ENCODE measurements around the gene RPUSD3. TPM values are rescaled to one million over a fixed set of nuclear protein-coding genes. Genes with fewer than 3 reads are reported as not detected.
"Not testable (repeated sequence)": the region's sequence is repeated elsewhere in the genome, so short reads cannot be mapped to it uniquely, and the experiment has no call there.

RPUSD3 gene
- total RNA-seq, 1 donor from 2014 or later: 43.5 TPM

DNA sequence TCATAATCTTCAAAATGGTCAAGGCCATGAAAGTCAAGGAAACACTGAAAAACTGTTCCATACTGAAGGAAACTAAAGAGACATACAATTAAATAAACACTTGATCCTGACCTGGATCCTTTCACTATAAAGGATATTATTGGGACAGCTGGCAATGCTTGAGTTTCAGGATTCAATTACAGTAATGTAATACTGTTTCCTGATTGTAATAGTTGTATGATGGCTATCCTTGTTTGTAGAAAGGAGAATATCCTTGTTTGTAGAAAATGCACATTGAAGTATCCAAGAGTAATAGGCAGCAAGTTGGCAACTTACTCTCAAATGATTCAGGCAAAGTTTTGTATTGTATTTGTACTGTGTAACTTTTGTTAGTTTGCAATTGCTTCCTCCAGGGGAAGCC, 31.6 kb upstream of the RPUSD3 start:
- H3K36me3 Mint-ChIP-seq (ENCODE audit: low read depth, unreplicated experiment): no peaks in the 10 kb centered on the region
- peaks cover 2% of the 10 kb centered on the region for H3K27me3 Mint-ChIP-seq (ENCODE audit: unreplicated experiment)
- DNase-seq (ENCODE audit: low spot score): no peak
- no peak overlapping the region for H3K27ac Mint-ChIP-seq (ENCODE audit: unreplicated experiment)
- no peaks in the 10 kb centered on the region for H3K4me1 Mint-ChIP-seq (ENCODE audit: unreplicated experiment)
- no peak overlapping the region for H3K4me3 Mint-ChIP-seq (ENCODE audit: unreplicated experiment)
- no peaks in the 10 kb centered on the region for H3K9me3 Mint-ChIP-seq (ENCODE audit: unreplicated experiment)
- TF ChIP-seq CTCF (IDR thresholded peaks at IDR 0.05; ENCODE audit: unreplicated experiment): no peak

DNA sequence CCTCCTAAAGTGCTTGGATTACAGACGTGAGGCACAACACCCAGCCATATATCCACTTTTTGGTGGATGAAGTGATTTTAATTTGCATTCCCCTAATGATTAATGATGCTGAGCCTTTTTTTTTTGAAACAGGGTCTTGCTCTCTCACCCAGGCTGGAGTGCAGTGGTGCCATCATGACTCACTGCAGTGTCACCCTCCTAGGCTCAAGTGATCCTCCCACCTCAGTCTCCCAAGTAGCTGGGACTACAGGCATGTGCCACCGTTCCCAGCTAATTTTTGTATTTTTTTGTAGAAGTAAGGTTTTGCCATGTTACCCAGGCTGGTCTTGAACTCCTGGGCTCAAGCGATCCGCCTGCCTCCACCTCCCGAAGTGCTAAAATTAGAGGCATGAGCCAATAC, 28.3 kb upstream of the RPUSD3 start:
- not testable (repeated sequence) for DNase-seq (ENCODE audit: low spot score); H3K27ac Mint-ChIP-seq (ENCODE audit: unreplicated experiment); H3K4me3 Mint-ChIP-seq (ENCODE audit: unreplicated experiment); H3K9me3 Mint-ChIP-seq (ENCODE audit: unreplicated experiment); H3K36me3 Mint-ChIP-seq (ENCODE audit: low read depth, unreplicated experiment); H3K27me3 Mint-ChIP-seq (ENCODE audit: unreplicated experiment); H3K4me1 Mint-ChIP-seq (ENCODE audit: unreplicated experiment)

DNA sequence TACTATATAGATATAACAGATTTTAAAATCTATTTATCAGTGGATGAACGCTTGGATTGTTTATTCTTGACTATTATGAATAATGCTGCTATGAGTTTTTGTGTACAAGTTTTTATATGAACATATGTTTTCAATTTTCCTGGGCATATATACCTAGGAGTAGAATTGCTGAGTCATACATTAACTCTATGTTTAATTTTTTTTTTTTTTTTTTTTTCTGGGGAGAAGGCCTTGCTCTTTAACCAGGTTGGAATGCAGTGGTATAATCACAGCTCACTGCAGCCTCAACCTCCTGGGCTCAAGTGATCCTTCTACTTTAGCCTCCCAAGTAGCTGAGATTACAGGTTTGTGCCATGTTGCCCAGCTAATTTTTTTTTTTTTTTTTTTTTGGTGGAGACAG, 27.2 kb upstream of the RPUSD3 start:
- H3K36me3 Mint-ChIP-seq (ENCODE audit: low read depth, unreplicated experiment): no peaks in the 10 kb centered on the region
- no peaks in the 10 kb centered on the region for H3K9me3 Mint-ChIP-seq (ENCODE audit: unreplicated experiment)
- H3K4me1 Mint-ChIP-seq (ENCODE audit: unreplicated experiment): no peaks in the 10 kb centered on the region
- TF ChIP-seq CTCF (IDR thresholded peaks at IDR 0.05; ENCODE audit: unreplicated experiment): no peak
- no peak overlapping the region for H3K27ac Mint-ChIP-seq (ENCODE audit: unreplicated experiment)
- H3K27me3 Mint-ChIP-seq (ENCODE audit: unreplicated experiment): peaks cover 4% of the 10 kb centered on the region
- no peak overlapping the region for H3K4me3 Mint-ChIP-seq (ENCODE audit: unreplicated experiment)
- DNase-seq (ENCODE audit: low spot score): no peak

DNA sequence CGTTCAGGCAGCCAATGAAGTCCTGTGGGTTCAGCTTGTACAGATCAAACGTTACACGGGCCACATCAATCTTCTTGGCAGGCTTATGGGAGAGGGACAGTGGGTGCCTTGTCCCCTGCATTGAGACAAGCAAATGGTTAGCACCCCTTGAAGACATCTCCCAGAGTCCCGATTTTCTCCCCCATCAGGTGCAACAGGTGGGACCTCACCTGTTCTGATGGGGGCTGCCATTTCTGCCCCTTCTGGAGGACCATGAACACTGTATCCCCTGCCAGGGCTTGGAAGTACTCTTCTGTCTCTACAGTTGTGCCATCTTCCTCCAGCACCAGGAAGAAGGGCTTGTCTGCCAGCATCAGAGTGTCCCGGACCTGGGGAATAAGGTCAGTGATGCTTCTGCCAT, 26.1 kb upstream of the RPUSD3 start:
- H3K36me3 Mint-ChIP-seq (ENCODE audit: low read depth, unreplicated experiment): no peaks in the 10 kb centered on the region
- no peak for TF ChIP-seq CTCF (IDR thresholded peaks at IDR 0.05; ENCODE audit: unreplicated experiment)
- no peaks in the 10 kb centered on the region for H3K9me3 Mint-ChIP-seq (ENCODE audit: unreplicated experiment)
- H3K4me1 Mint-ChIP-seq (ENCODE audit: unreplicated experiment): no peaks in the 10 kb centered on the region
- H3K27ac Mint-ChIP-seq (ENCODE audit: unreplicated experiment): no peak overlapping the region
- no peak overlapping the region for H3K4me3 Mint-ChIP-seq (ENCODE audit: unreplicated experiment)
- no peak for DNase-seq (ENCODE audit: low spot score)
- H3K27me3 Mint-ChIP-seq (ENCODE audit: unreplicated experiment): peaks cover 4% of the 10 kb centered on the region

DNA sequence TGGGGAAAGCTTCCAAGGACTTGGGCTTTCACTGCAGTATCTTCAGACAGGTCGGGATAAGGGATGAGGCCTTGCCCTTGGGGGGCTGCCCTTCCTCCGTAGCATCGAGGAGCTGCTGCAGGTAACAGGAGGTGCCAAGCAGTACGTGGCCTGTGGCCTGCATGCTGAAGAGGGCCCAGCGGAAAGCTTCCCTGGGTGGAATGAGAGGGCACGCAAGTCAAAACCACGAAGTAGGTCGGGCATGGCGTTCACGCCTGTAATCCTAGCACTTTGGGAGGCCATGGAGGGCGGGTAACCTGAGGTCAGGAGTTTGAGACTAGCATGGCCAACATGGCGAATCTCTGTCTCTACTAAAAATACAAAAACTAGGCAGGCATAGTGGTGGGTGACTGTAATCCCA, 23.3 kb upstream of the RPUSD3 start:
- no peaks in the 10 kb centered on the region for H3K9me3 Mint-ChIP-seq (ENCODE audit: unreplicated experiment)
- no peaks in the 10 kb centered on the region for H3K4me1 Mint-ChIP-seq (ENCODE audit: unreplicated experiment)
- no peak for DNase-seq (ENCODE audit: low spot score)
- no peak overlapping the region for H3K4me3 Mint-ChIP-seq (ENCODE audit: unreplicated experiment)
- TF ChIP-seq CTCF (IDR thresholded peaks at IDR 0.05; ENCODE audit: unreplicated experiment): no peak
- peaks cover 4% of the 10 kb centered on the region for H3K27me3 Mint-ChIP-seq (ENCODE audit: unreplicated experiment)
- no peaks in the 10 kb centered on the region for H3K36me3 Mint-ChIP-seq (ENCODE audit: low read depth, unreplicated experiment)
- no peak overlapping the region for H3K27ac Mint-ChIP-seq (ENCODE audit: unreplicated experiment)

DNA sequence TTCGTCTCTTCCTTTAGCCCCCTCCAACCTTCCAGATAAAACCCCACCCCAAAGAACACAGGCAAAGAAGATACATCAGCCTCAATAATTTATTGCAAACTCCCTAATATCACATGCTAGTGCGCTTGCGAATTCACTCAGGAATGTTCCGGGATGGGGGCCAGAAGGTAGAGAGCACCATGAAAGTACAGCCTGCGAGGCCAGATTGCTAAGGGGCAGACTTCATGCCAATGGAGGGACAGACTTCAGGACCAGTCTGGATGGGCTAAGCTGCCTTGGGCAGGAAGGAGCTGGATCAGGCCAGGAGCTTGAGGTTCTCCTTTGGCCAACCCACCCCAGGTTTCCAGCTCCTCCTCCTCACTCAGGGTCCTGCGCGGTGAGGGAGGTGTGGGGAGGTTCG, 22.8 kb upstream of the RPUSD3 start:
- H3K27me3 Mint-ChIP-seq (ENCODE audit: unreplicated experiment): peaks cover 6% of the 10 kb centered on the region
- H3K27ac Mint-ChIP-seq (ENCODE audit: unreplicated experiment): no peak overlapping the region
- TF ChIP-seq CTCF (IDR thresholded peaks at IDR 0.05; ENCODE audit: unreplicated experiment): no peak
- H3K9me3 Mint-ChIP-seq (ENCODE audit: unreplicated experiment): no peaks in the 10 kb centered on the region
- H3K4me3 Mint-ChIP-seq (ENCODE audit: unreplicated experiment): no peak overlapping the region
- no peaks in the 10 kb centered on the region for H3K4me1 Mint-ChIP-seq (ENCODE audit: unreplicated experiment)
- H3K36me3 Mint-ChIP-seq (ENCODE audit: low read depth, unreplicated experiment): no peaks in the 10 kb centered on the region
- no peak for DNase-seq (ENCODE audit: low spot score)

- H3K27ac Mint-ChIP-seq (ENCODE audit: unreplicated experiment); H3K27me3 Mint-ChIP-seq (ENCODE audit: unreplicated experiment); H3K36me3 Mint-ChIP-seq (ENCODE audit: low read depth, unreplicated experiment); H3K4me1 Mint-ChIP-seq (ENCODE audit: unreplicated experiment); H3K4me3 Mint-ChIP-seq (ENCODE audit: unreplicated experiment); DNase-seq (ENCODE audit: low spot score); H3K9me3 Mint-ChIP-seq (ENCODE audit: unreplicated experiment): not testable (repeated sequence)
These were observed 21.4 kb upstream of the RPUSD3 start for GRCh38 chr3:9865125-9865637.
